HG02798 (cell line): ENCODE results near the gene RAX.
"Not testable (repeated sequence)": the region's sequence is repeated elsewhere in the genome, so short reads cannot be mapped to it uniquely, and the experiment has no call there.

Experiments used
- ATAC-seq: cut with Tn5 transposase; IDR thresholded peaks from one replicate; pipeline ENCODE4 v1.9.1; 2021; ENCODE audit warnings: mild to moderate bottlenecking; ENCODE audit not compliant: unreplicated experiment, poor library complexity

The RAX gene

DNA sequence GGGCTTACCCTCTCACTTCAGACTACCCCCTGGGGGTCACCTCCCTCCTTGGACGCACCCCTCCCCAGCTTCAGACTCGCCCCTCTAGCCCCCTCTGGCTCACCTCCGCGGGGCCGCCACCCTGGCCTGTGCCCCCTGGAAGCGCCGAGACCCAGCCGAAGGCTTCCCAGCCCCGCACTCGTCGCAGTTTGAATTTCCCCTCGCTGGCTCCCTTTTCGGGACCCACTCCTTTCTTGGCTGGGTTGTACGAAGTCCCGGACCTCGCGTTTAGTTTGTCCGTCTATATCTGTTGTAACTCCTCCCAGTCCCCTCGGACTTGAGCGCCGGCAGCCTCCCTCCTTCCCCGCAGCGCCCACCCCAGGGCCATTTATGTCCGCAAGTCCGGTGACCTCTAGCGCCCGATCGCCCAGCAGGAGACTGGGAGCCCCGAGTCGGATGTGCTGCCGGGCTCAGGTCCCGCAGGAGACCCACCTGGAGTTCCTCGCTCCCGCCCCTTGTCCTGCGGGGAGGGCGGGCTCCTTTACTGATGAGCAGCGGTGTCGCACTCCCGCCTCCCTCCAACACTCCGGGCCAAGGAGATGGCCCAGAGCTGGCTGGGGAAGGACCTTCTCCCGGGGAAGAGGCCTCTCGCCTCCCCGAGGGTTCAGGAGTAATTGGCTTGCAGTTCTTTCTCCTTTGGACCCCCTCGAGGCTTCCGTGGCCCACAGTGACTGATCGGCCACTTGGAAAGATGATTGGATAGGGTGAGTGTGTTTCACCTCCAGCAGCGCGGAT, 692 bp upstream of the RAX start:
- ATAC-seq, result no peak

DNA sequence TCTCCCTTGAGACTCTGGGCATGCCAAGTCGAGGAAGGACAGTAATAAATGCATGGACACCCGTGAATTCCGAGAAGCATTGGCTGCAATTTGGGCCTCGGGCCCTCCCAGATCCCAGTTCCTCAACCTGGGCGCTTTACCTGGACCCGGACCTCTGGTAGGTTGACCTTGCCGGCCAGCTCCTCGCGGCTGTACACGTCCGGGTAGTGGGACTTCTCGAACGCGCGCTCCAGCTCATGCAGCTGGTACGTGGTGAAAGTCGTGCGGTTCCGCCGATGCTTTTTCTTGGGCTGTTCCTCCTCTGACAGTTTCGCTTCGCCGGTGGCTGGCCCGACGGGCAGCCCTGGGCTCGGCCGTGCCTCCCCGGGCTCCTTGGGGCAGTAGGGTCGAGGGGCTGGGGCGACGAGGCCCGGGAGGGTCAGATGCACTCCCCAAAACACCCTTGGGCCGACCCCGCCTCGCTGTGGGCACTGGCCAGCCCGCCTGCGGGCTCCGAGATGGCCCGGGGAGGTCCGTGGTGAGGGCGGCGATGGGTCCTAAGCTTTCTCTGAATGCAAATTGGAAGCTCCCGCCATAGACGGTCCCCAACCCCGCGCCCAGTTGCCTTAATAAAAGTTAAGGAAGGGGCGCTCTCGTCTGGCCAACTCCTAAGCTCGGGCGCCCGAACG, 899 bp downstream of the RAX start:
- ATAC-seq, result peak; percentile 33

DNA sequence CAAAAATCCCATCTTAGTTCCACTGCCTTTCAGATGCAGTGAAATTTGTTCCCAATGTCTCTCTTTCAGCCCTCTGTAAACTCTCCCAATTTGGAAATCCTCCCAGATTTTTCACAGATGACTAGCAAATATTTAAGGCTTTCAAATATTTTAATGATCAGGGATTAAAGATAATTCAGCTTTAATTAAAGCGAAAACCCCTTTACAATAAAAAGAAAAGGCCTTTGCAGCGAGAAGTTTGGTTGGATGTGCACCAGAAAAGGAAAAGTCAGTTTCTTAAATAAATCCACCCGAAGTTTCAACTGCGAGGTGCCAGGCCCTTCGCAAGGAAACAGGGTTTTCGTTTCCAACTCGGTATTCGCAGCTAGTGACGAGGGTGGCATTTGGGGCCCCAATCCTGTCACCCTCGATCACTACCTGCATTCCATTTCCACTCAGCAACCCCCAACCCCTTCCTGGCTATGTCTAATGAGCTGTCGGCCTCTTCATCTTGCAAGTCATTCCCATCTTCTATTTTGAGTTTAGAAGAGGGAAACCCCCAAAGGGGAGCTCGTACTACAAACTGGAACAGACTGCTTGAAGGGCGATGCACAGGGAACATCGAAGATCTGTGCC, 1.5 kb downstream of the RAX start:
- ATAC-seq, result no peak

DNA sequence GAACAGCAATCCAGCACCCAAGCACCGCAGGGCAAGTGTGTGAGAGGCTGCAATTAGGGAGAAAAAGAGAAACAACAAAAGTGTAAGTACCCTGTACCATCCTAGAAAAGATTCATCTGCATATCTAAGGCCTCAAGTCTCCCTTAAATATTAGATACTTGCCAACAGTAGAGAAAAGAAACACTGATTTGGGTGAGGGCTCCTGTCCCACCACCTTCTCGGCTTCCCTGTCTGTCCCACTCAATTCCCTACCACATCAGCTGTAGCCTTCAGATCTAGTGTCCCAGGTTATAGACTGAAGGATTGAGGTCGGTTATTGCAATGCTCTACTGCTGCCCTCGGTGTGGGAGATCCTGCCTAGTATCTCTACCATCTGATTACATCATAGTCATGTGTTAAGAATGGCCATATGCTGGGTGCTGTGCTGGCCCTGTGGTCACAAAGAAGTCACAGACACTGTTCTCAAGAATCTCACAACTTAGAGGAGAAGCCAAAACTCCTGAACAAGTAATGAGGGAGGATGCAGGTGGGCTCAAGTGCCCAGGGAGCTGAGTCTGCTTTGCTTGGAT, 2.5 kb downstream of the RAX start:
- no peak for ATAC-seq

DNA sequence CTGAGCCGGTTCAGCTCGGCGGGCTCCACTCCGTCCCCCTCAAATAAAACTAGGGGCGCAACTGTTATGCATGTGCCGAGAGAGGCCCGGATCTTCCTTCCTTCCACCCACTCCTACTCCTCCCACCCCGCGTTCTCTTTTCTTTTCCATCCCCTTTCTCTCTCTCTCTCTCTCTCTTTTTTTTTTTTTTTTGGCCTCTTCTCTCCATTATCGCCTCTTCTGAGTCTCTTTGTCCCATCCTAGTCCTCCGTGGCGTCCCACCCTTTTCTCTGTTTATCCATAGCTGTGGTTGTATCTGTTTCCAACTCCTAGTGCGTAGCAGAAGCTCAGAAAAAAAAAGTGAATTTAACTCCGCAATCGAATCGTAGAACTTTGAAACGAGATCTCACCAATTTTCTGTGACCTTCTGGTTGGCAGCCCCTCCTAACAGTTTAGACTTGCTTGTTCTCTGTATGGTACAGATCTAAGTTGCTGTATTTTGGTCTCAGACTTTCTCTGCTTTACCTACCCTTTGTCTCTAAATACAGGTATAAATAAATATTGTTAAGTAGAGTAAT, 3.6 kb downstream of the RAX start:
- no peak for ATAC-seq

DNA sequence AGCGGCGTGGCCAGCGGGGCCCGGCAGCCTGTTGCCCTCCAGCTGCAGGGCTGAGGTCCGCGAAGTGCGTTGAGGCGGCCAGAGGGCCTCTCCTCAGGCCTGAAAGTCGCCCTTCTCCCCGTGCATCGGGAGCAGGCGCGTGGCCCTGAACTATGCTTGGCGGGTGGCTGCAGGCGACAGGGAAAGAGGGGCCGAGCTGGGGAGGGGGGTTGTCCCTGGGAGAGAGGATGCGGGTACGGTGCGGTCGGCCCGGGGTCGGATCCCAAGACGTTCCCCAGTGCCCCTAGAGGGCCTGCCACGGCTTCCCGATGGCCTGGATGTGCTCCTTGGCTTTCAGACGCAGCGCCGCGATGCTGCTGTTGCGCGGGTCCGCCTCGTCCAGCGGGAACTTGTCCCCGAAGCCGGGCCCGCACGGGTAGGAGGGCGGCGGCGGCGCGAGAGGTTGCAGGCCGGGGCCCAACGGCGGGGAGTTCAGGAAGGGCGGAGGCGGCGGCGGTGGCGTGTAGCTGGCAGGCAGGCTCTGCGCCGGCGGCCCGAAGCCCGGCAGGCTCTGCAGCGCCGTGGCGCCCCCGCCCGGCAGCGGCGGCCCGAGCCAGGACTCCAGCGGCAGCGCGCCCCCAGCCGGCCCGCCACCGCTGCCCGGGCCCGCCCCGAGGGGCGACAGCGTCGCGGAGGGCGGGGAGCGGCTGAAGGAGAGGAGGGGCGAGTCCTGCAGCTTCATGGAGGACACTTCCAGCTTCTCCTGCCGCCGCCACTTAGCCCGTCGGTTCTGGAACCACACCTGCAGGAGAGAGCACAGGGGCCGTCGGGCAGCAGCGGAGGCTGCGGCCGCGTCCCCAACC, 4.3 kb downstream of the RAX start:
- ATAC-seq, result no peak

DNA sequence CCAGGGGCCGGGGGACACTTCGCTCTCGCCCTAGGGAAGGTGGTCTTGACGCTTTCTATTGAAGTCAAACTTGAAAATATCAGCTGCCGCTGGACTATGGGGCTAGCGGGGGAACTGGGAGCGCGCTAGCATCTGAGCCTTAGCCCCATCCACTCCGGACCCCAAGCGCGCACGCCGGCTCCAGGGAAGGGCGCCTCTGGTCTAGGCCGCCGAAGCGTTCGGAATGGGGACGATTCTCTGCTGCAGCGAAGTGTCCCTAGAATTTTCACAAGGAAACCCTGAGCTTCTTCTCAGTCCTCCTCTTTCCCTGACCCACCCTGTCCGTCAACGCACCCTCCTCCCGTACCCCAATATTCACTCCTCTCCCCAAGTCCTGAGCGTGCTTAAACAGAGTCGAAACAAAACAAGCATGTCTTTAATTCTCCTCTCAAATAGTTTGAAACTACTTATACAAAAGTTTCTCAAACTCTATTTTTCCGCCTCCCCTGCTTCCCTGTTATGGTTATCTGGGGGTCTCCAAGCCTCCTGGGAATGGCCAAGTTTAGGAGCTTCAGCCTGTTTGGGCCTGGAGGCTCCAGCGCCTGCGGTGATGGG, 5.0 kb downstream of the RAX start:
- ATAC-seq, result no peak

DNA sequence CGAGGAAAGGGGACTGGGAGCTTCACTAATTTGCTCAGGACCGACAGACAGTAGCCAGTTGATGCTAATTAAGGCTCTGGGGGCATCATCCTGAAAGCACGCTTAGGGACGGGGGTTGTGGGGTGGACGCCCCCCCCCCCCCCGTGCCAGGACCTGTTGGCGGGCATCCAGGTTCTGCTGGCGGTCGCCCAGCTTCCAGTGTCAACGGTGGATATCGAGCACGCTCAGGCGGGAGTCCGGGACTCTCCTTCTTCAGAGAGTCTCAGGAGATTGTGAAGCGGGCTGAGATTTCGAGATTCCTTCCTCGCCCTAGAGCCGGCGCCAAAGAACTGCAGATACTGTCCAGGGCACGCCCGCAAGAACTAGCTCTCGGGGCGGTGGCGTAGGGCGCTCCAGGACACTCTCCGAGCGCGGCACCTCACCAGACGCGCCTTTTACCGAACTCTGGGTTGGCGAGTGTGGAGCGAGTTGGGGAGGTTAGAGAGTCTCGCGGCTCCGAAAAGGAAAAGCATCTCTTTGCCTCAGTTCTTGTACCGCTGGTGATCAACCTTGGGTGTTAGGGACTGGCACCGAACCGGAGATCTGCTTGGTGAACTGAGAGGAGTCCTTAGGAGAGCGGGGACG, 5.6 kb downstream of the RAX start:
- no peak for ATAC-seq

DNA sequence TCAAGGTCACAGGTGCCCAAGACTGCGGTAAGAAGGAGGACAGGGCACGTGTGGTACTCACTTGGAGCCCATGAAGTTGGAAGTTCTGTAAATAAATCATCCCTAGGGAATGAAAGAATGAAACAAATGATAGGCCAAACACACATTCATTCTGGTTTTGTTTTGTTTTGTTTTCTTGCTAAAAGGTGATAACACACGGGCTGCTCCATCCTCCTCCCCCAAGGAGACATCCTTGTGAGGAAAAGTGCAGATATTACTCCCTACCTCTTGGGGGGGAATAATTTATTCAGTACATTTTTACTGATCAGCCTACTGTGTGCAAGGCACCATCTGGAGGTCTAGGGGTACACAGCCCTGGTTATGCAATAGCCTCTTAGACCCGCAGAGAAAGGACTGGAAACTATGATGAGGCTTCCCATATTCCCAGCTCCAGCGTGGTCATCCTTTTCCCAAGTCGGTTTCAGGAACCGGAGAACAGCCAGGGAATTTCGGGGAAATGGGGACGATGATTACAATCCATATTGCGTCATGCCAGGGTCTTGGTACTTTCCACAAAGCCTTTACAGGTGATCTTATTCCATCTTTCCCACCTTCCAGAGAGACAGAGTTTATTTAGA, 6.3 kb downstream of the RAX start:
- no peak for ATAC-seq

DNA sequence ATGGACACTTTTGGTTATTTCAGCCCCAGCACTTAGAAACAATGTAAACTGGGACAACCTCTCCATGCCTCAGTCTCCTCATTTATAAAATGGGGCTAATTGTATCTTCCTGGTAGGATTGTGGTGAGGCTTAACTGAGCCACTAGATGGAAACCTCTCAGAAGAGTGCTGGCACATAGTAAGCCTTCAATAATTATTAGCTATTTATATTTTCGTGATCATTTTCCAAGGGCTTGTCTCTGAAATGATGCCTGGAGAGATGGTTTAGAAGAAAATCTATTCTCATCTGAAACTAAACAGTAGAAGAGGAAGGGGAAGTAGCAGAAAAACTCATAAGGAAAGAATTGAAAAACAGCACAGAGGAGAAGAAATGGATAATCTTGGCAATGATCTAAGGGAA, 6.8 kb downstream of the RAX start:
- ATAC-seq, result no peak

DNA sequence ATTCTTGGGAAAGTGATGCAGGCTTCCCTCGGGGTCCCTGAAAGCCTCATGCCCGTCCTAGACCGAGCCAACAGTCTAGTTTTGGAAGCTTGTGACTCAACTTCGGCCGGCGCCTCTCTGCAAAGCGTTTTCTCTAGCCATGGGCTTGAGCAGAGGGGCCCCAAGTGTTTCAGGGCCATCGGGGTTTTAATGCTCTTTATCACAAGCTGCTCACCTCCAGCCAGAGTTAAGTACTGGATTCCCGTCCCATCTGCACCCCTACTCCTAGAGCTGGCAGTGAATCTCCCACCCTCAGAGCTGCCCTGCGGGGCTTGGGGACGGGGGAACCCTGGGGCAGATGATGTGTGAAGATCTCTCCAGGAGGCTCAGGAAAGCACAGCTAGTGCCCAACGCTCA, 7.3 kb downstream of the RAX start:
- ATAC-seq, result no peak

DNA sequence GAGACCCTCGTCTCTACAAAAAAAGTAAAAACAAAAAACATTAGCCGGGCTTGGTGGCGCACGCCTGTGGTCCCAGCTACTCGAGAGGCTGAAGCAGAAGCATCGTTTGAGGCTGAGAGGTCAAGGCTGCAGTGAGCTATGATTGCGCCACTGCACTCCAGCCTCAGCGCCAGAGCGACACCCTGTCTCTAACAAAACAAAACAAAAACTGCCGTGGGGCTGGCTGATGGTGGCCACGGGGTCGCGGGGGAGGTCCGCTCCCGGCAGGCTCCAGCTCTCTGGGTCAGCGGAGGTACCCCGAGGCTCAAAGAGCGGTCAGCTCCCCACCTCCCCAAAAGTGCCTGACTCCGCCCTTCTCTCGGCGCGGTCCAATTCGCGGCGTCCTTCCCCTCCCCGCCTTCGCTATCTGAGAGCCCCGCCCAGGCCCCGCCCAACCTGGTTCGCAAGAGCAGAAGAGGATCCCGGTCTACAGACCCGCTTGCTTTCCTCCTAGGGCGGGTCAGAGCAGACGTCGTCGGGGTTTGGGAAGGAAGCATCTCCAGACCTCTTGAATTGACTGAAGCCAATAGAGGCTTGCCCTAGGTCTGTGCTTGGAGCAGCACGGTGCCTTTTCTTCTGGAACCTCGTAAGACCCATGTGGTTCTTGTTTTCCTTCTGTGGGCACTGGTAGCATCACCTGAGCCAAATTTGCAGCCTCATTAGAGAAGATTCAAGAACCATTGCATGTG, 7.8 kb downstream of the RAX start:
- ATAC-seq, result peak; percentile 87

DNA sequence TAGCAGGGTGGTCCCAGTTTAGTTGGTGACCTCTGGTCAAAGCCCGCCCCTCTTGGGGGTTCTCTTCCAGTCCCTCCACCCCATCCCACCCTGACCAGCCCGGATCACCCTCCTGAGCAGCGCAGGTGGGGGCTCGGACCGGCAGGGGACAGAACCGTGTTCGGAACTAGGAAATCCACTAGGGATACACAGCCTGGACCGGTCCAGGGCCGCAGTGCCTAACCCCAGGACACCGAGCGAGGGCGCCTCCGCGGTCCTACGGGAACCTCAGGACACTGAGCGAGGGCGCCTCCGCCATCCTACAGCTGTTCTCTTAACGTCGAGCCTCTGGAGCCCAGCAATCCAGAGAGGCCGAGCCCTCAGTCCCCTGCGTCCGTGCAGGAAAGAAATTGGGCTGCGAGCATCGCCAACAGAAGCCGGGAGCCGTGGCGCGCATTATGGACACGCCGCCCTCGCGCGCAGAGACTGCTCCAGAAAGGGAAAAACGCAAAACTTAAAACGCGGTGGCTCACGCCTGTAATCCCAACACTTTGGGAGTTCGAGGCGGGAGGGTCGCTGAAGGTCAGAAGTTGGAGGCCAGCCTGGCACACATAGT, 8.5 kb downstream of the RAX start:
- ATAC-seq, result no peak

DNA sequence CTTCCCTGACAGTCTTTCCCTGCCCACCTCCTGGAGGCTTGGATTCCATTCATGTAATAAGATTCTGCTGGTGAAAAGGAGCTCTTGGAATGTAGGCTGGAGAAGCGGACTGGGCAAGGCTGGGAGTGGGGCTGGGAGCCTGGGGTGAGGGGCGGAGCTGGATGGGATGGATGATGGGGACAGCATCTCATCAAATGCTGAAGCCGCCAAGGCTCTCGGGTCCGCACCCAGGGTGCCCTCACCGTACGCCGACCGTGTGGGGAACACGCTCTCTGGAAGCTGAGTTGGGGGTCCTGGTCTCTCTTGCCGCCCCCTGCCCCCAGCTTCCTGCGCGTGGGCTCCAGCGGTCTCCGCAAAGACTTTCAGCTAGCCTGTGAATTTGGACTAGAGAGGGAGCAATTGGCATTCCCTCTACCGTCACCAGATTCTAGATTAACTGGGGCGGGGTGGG, 9.1 kb downstream of the RAX start:
- no peak for ATAC-seq

DNA sequence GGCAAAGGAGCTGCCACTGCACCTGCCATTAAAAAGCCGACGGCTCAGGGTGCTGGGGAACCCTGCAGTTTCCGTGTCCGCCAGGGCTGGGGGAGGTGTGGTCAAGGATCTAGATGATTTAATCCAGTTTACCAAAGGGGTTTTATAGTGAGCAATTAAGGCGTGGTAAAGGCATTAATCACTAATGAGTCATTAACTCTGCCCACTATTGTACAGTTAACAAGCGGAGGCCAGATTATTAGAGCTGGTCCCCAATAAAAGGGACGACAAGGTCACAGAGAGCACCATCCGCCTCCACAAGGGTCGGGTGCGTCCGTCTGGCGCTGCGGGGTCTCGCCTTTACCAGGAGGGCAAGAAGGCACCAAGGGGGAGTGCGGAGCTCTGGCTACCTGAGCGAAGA, 9.6 kb downstream of the RAX start:
- no peak for ATAC-seq

DNA sequence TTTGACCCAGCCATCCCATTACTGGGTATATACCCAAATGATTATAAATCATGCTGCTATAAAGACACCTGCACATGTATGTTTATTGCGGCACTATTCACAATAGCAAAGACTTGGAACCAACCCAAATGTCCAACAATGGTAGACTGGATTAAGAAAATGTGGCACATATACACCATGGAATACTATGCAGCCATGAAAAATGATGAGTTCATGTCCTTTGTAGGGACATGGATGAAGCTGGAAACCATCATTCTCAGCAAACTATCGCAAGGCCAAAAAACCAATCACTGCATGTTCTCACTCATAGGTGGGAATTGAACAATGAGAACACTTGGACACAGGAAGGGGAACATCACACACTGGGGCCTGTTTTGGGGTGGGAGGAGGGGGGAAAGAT, 11.0 kb downstream of the RAX start:
- not testable (repeated sequence) for ATAC-seq

DNA sequence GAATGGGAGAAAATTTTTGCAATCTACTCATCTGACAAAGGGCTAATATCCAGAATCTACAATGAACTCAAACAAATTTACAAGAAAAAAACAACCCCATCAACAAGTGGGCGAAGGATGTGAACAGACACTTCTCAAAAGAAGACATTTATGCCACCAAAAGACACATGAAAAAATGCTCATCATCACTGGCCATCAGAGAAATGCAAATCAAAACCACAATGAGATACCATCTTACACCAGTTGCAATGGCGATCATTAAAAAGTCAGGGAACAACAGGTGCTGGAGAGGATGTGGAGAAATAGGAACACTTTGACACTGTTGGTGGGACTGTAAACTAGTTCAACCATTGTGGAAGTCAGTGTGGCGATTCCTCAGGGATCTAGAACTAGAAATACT, 11.4 kb downstream of the RAX start:
- ATAC-seq, result not testable (repeated sequence)

DNA sequence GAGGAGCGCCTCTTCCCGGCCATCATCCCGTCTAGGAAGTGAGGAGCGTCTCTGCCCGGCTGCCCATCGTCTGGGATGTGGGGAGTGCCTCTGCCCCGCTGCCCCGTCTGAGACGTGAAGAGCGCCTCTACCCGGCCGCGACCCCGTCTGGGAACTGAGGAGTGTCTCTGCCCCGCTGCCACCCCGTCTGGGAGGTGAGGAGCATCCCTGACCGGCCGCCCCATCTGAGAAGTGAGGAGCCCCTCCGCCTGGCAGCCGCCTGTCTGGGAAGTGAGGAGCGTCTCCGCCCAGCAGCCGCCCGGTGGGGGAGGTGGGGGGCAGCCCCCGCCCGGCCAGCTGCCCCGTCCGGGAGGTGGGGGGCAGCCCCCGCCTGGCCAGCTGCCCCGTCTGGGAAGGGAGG, 17.8 kb downstream of the RAX start:
- ATAC-seq, result not testable (repeated sequence)
